HG03280 (cell line): ENCODE data around the gene GAB2.
"Not testable (repeated sequence)": the region's sequence is repeated elsewhere in the genome, so short reads cannot be mapped to it uniquely, and the experiment has no call there.

Experiments used
- ATAC-seq: cut with Tn5 transposase; IDR thresholded peaks from one replicate; pipeline ENCODE4 v1.9.1; 2021; ENCODE audit warnings: mild to moderate bottlenecking, moderate library complexity; ENCODE audit not compliant: unreplicated experiment

Gene GAB2, protein sequence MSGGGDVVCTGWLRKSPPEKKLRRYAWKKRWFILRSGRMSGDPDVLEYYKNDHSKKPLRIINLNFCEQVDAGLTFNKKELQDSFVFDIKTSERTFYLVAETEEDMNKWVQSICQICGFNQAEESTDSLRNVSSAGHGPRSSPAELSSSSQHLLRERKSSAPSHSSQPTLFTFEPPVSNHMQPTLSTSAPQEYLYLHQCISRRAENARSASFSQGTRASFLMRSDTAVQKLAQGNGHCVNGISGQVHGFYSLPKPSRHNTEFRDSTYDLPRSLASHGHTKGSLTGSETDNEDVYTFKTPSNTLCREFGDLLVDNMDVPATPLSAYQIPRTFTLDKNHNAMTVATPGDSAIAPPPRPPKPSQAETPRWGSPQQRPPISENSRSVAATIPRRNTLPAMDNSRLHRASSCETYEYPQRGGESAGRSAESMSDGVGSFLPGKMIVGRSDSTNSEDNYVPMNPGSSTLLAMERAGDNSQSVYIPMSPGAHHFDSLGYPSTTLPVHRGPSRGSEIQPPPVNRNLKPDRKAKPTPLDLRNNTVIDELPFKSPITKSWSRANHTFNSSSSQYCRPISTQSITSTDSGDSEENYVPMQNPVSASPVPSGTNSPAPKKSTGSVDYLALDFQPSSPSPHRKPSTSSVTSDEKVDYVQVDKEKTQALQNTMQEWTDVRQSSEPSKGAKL

DNA sequence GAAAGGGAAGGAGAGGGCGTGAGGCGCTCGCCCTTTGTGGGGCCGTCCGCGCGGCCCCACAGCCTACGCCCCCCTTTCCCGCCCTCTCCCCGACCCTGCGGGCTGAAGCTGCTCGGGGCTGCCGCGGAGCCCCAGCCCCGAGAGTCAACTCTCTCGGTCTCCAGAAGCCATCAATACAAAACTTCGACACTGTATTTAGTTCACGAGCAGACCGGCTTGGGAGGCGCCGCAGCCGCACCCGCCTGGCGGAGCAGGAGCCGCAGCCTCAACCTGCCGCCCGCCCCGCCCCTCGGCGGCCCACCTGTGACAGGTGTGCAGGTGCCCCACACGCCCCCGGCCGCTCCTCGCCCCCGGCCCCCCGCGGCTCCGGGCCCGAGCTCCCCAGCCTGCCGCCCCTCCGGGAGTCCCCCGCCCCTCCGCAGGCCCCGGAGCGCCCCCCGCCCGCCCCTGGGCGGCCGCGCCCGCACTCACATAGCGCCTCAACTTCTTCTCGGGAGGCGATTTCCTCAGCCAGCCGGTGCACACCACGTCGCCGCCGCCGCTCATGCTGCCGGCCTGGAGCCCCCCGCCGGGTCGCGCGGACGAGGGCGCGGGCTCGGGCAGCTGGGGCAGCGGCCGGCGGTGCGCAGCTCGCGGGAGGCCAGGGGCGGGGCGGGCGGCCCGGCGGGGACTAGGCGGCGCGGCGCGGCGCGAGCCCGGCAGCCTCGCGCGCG lies at the start of gene GAB2:
TSS of gene GAB2 (minus strand) at position 646 of the 713 bp plus-strand sequence. CDS start at position 546, 100 bp downstream.
- ATAC-seq: peak; percentile 17

DNA sequence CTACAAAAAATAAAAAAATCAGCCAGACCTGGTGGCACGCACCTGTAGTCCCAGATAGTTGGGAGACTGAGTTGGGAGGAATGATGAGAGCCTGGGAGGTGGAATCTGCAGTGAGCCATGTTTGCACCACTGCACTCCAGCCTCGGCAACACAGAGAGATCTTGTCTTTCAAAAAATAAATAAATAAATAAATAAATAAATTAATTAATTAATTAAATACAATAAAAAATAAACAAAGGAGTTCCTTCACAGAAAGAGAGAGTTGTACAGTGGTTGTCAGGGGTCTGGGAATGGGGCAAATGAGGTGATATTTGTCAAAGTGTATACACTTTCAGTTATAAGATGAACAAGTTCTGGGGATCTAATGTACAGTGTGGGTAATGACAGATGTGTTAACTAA lies 49.8 kb upstream of the GAB2 start:
- ATAC-seq: no peak

DNA sequence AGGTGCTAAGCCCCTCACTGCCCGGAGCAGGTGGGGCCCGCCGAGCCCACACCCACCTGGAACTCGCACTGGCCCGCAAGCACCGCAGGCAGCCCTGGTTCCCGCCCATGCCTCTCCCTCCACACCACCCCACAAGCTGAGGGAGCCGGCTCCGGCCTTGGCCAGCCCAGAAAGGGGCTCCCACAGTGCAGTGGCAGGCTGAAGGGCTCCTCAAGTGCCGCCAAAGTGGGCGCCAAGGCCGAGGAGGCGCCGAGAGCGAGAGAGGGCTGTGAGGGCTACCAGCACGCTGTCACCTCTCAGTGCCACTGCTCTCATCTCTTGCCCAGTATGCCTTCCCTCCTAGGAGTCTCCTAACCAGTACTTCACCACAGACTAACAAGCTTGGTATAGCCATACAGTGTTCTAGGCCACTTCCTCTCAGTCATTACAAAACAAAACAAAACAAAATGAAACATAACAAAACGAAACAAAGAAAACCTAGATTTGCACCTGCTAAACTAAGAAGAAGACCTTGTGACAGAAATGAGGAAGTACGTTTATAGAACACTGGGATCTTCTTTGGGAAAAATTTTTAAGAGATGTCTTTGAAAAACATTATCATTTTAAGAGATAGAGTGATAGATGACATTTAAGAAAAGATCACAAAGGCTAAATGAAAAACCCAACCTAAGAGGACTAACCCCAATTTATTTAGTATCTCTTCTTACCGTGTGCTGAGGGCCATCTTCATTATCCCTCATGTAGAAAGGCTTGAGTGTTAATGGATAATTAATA lies 47.7 kb upstream of the GAB2 start:
- ATAC-seq: peak; percentile 98

DNA sequence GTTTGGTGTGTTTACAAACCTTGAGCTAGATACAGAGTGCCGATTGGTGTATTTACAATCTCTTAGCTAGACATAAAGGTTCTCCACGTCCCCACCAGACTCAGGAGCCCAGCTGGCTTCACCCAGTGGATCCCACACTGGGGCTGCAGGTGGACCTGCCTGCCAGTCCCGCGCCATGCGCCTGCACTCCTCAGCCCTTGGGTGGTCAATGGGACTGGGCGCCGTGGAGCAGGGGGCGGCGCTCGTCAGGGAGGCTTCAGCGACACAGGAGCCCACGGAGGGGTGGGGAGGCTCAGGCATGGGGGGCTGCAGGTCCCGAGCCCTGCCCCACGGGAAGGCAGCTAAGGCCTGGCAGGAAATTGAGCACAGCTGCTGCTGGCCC lies 47.2 kb upstream of the GAB2 start:
- ATAC-seq: not testable (repeated sequence)

DNA sequence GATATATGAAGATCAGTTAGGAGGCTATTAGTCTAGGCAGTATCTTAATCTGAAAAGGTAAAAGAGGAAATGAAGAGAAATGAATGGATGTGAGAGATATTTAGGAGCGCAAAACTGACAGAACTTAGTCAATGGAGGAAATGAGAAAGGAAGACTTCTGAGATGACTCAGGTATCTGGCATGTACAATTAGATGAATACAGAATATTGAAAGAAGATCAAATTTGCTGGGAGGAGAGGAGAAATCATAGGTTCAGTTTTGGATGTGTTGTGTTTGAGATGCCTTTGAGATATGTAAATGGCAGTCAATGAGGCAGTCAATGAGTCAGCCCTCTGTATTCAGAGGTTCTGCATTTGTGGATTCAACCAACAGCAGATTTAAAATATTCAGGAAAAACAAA lies 42.9 kb upstream of the GAB2 start:
- no peak for ATAC-seq

DNA sequence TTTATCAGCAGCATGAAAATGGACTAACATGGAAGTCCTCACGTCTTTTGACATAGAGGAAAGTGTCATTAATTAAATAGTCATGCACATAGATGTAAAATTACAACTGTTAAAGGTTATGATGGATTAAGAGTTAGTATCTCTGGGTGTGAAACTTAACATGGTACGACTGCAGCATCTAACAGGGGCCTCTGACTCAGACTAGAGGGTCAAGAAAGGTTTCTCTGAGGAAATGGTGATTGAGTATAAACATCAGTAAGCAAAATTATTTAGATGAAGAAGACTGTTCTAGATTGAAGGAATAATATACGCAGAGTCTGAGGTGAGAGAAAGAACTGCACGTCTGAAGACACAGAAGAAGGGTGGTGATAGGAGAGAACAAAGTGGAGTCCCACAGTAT lies 42.1 kb upstream of the GAB2 start:
- ATAC-seq: no peak

DNA sequence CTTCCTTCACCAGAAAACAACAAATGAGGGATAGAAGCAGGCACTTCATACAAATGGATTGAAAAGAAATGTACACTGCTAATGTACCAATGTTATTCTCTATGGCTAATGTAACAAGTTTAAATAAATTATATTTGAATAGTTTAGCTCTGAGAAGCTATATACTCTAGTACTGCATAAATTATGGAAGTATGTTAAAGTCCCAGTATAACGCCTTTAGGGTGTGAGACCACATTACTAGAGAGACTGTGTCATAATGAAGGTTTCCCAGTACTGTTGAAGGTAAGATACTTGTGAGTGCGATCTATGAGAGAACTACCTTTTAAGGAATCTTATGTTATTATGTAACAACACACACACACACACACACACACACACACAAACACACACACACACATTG lies 39.8 kb upstream of the GAB2 start:
- ATAC-seq: no peak

DNA sequence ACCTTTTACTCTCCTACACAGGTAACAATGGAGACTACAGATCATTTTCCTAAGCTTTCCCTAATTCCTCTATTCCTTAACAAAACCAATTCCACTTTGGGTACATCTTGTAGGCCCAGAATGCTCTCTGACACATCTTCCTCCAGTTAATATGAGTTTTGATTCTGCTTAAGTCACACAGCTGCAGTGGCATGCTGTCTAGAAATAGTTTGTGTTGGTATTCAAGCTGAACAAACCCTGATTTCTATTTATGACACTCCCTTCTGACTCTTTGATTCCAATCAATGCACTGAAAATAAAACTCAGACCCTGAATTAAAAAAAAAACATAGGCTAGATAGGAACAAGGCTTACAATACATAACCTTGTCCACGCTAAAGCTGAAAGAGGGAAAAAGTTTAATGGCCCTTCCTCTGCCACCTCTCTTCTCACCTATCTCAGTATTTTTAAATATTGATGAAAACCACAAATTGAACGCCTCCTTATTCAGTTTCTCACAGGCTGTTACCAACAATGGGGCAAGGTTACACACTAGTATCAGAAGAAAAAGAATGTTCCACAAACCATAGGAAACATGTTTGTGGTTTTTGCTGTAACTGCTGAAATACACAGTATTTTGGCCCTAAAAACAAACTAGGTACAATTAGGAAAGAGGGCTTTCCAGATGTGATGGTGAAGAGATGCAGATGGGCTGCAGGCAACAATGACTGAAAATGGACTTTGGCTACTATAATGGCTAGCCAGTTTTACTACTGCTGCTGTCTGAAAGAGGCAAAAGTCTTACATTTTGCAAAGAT lies 35.7 kb upstream of the GAB2 start:
- ATAC-seq: no peak

DNA sequence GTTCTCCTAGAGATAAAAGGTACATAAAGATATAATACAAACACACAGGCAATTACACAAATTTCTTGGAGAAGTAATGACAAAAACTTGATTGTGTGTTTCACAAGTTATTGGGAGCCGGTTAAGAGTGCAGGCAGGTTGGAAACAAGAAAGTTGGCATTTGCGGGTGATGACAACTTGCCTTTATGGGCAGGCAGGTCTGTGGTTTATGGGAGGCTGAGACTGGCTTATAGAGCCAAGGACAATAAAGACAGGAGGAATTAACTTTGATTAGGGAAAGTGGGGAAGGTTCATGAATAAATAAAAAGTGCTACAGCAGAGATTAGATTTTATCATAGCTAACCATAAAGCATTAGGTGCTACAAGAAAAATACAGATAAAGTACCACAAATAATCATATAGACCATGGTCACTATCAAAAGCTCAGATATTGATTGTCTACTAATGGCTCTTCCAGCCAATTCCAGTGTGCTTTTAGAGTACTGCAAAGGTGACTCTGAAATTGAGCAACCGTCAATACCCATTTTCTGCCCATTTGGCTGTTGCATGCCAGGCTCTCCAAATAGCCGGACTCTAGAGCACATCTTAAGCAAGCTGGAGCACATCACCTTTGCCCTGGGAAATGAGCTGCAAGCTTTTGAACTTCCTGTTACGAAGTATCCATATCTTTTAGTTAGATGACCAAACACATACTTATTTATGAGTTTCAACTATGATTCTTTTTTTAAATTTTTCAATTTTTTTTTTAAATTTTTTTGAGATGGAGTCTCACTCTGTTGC lies 33.9 kb upstream of the GAB2 start:
- no peak for ATAC-seq

DNA sequence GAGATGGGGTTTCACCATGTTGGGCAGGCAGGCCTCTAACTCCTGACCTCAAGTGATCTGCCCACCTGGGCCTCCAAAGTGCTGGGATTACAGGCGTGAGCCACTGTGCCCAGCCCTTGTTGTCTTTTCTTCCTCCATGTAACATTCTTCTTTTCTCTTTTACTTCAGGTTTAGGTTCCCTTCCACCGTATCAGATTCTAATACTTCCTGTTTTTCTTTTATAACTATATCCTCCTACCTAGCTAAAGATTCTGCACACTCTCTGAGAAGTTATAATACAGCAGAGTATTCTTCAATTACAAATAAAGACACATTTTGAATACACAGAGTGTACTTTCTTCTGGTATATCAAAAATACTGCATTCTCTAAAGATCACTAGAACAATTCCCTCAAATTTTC lies 33.2 kb upstream of the GAB2 start:
- ATAC-seq: no peak

DNA sequence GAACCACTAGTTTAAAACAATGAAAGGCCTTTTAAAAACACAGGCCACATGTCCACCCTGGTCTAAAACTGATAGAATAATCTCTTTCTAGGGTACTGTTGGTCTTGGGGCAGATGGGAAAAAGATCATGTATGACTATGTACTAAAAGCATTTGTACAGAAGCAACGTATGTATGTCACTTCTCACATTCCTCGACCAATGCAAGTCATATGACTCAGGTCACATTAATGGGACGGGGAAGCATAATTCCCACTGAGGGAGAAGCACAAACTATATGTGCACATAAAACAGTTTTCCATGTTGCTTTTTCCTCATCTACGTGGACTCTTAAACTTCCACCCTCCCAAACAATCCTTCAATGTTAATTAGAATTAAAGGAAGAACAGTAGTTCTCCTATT lies 32.2 kb upstream of the GAB2 start:
- ATAC-seq: no peak

DNA sequence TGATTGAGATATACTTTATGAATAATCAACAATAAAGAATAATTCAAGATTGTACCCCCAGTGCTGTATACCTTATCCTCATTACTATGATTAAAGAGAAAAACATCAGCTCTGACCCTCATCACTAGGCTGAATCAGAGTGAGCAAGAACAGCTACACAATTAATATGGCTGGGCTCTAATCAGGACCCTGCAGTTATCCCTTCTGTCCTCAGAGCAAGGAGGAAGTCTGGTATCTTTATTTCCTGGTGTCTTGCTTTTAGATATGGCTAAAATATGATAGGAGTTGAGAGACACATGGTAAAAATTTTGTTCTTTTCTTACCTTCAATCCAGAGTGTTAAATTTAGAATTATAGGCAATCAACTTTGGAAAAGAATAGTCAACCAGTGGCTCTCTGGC lies 28.6 kb upstream of the GAB2 start:
- ATAC-seq: no peak

DNA sequence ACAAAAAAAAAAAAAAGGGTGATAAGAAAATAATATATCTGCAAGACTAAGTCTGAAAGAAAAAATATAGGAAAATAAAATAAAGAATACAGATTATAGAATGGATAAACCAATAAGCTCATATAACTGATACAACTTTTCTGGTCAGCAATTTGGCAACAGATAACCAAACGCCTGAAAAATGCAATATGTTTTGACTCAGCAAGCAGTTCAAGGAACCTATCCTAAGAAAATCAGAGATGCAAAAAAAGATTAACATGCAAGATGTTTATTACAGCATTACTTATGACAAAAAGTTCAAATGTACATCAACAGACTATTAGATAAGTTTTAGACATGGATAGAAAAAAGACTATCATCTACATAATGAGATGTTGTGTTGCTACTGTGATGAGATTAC lies 27.1 kb upstream of the GAB2 start:
- no peak for ATAC-seq

DNA sequence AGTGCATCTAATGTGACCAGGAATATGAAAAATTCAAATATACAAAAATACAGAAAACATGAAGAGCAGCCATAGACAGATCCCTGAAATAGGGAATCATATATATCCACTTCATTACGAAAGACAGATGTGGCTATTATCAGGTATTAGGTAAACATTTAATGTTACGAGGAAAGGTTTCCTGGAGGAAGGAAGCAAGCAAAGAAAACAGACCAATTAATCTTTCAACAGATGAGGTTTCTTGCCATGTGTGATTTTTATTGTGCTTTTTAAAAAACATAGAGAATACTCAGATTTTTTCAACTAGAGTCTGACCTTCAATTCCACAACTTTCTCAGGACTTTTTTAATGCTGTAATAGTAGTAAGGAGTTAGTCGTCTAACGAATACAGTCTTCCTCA lies 24.3 kb upstream of the GAB2 start:
- ATAC-seq: no peak

DNA sequence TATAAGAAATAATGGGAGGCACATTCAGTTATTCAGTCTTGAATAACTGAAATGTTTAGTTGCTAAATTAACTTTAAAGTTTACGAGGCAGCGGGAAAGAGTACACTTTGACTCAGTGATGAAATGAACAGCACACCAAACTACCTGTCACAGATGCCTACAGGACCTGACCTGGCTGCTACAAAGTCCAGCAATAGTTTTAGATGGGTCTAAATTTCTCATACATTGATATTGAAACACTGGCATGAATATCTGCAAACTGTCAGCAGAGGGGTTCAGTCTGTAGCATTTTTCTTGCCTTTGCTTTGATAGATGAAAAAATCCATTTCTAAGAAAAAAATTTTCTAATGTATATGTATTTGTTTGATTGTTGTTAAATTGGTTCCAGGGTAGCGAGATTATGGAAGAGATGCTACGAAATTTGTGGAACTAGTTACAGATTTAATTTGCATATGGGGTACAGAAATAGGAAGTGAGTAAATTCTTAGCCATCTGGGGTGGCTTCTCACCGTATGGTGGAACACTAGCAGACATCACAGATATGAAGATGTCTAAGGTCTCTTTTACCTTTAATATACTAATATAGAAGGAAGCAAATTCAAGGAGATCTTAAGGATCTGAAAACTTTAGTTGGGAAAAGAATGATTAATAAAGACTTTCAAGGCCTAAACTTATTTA lies 20.8 kb upstream of the GAB2 start:
- peak; percentile 97 for ATAC-seq

DNA sequence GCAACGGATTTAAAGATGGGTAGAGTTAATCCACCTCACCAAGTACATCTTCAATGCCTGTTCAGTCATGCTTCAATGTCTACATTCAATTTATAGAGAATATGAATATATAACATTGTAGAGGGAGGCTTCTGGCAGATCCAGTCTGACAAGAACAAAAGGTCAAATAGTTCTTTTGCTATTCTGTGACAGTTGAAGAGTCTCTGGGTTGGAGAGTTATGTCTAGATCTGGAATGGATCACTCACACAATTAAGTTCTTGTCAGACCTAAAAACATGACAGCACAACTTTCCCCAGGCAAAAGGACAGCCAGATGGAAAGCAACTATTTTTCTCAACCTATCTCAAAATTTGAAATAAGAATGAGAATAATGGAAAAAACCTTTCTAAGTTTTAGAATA lies 15.3 kb upstream of the GAB2 start:
- ATAC-seq: no peak

DNA sequence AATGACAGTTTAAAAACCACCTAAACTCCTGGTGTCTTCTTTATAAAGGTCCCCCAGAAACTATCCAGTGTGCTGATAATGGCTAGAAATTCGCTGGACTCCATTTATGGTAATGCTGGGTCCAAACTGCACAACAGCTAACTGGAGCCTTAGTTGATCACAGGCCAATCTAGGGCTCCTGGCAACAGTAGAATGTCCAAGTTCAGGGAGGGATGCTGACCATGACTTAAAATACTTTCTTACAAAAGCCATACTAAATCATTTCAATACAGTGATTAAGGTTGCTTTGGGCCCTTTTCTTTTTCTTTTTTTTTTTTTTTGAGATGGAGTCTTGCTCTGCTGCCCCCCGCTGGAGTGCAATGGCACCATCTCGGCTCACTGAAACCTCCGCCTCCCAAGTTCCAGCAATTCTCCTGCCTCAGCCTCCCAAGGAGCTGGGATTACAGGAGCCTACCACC lies 14.5 kb upstream of the GAB2 start:
- no peak for ATAC-seq

DNA sequence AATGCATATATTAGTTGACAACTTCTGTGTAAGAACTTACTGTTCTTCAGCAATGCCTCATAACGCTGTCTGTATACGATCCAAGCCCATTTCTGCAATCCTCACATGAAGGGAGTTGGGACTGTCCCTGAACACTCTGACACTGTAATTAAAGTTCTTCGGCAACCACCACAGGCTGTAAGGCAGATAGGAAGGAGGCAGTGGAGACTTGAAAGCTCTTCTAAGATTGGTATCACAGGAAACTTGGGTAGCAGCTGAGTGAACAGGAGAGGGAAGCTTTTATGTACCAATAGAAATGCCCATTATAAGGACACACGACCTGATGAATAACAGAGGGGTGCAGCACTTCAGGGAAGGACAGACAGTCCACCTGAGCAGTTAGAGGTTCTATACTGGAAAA lies 12.0 kb upstream of the GAB2 start:
- no peak for ATAC-seq

DNA sequence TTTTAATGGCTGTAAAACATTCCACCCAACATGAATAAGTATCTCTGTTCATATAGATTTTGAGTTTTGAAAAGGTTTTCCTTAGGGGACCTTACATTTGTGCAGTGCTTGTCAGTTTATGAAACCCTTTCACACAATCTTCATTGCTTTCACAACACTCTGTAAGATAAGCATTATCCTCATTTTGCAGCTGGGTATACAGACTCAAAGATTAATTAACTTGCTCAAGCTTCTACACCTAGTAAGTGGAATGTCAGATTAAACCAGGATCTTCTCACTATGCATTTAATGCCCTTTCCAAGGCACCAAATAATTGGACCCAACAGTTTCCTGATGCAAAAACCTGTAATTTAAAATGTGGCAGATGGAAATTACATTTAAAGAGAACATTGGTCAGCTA lies 11.6 kb upstream of the GAB2 start:
- ATAC-seq: no peak
